Uterus (tissue), 4 donors: ENCODE measurements around the gene RMC1. TPM values are rescaled to one million over a fixed set of nuclear protein-coding genes. Genes with fewer than 3 reads are reported as not detected.

Source experiments
- DNase-seq, 2 donors: peaks; one replicate each; pipeline ENCODE4 v3.0.0-alpha.2; 2019 to 2020
- H3K27ac ChIP-seq, 2 donors: fragments of 200-600 bp; sonication (generic); 1 replicate in 1 of 2; 2 replicates in 1 of 2; pipeline ENCODE4 v1.5.1; 2016 to 2018
- H3K27me3 ChIP-seq, 2 donors: fragments of 200-600 bp; sonication (generic); one replicate each; pipeline ENCODE4 v1.5.1; 2018 to 2019; ENCODE audit warnings: control low read depth in 1 of 2
- H3K36me3 ChIP-seq, 2 donors: fragments of 200-600 bp; sonication (generic); one replicate each; pipeline ENCODE4 v1.5.1; 2019; ENCODE audit warnings: control low read depth in 1 of 2
- H3K4me1 ChIP-seq, 2 donors: fragments of 200-600 bp; sonication (generic); one replicate each; pipeline ENCODE4 v1.5.1; 2018 to 2019; ENCODE audit warnings: control low read depth in 1 of 2
- H3K4me3 ChIP-seq, 2 donors: fragments of 200-600 bp; sonication (generic); 1 replicate in 1 of 2; 2 replicates in 1 of 2; pipeline ENCODE4 v1.5.1; 2018 to 2019; ENCODE audit warnings: mild to moderate bottlenecking in 1 of 2
- H3K9me3 ChIP-seq, 2 donors: fragments of 200-600 bp; sonication (generic); one replicate each; pipeline ENCODE4 v1.5.1; 2019; ENCODE audit warnings: control low read depth in 1 of 2
- POLR2A ChIP-seq, 2 donors: fragments of 450-650 bp; IDR thresholded peaks; one replicate each; pipeline ENCODE4 v1.6.1; 2016; ENCODE audit warnings: antibody characterized with exemption in 2 of 2, mild to moderate bottlenecking in 1 of 2, moderate library complexity in 1 of 2
- intact Hi-C: fragments of 100-400 bp; cut with DNase I; formaldehyde crosslinking; loops from one replicate; pipeline ENCODE4 v1.15.1; 2023; ENCODE audit warnings: low total_unique reads
- small RNA-seq: library from RNA; depleted of rRNA; stranded (forward); fragments of <200 nt; gene quantifications from one replicate; pipeline ENCODE3, GENCODE V24; 2016
- total RNA-seq, 4 donors: library from RNA; depleted of rRNA in 3 of 4; stranded (reverse); fragments of >200 nt in 3 of 4; gene quantifications; one replicate each; pipeline versions ENCODE4 v1.1.0 to v1.2.4, GENCODE V29; 2014 to 2023
- TF ChIP-seq, protein P1 (sequence below), 4 experiments: fragments of 200-600 bp in 2 of 4; fragments of 450-650 bp in 2 of 4; sonication (generic) in 2 of 4; IDR thresholded peaks; one replicate each; pipeline ENCODE4 v1.5.1; 2016 to 2019; ENCODE audit warnings: antibody characterized with exemption in 4 of 4, mild to moderate bottlenecking in 2 of 4, moderate library complexity in 1 of 4
- donor health status: DM: yes; HTN: yes; CAD: no.

Gene RMC1
- total RNA-seq, 4 donors from 2014 or later = 12.9 to 56.4 (median 27.8) TPM

DNA sequence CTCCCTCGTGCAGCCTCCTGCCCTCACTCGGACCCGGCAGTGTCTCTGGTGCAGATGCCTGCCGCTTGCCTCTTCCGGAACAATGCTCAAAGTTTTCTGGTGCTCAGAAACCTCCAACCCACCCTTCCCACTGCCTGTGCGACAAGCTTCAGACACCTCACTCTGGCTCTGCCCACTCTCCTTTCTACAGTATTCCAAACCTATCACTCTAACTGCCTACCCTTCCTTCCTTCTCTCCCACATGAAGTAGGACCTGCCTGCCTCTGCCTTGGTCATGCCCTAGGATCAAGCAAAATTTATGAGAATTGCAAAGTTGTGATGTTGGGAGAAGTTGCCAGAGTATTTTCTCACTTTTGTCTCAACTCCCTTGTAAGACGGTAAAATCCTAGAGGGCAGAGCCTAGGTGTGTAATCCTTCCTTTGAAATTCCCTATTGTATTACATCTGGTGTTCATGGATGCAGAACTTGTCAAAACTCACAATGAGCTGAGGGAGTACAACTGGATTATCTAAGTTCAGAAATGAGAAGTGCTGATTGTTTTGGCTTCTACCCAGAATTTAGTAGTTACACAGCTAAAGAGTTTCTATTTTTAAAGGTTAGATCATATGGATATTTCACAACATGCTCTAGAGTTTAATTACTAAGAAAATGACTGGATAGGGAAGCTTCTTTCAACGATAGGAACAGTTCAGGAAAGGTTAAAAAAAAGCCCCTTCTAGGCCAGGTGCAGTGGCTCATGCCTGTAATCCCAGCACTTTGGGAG, 75.8 kb downstream of the RMC1 start:
- H3K4me1 ChIP-seq = no peaks in the 10 kb centered on the region
- DNase-seq = no peak
- H3K9me3 ChIP-seq = no peaks in the 10 kb centered on the region
- H3K36me3 ChIP-seq = no peaks in the 10 kb centered on the region
- no peak overlapping the region for H3K27ac ChIP-seq
- no peak overlapping the region for H3K4me3 ChIP-seq
- intact Hi-C loops = no loop called here
- H3K27me3 ChIP-seq = no peaks in the 10 kb centered on the region
- TF ChIP-seq, protein P1, sequence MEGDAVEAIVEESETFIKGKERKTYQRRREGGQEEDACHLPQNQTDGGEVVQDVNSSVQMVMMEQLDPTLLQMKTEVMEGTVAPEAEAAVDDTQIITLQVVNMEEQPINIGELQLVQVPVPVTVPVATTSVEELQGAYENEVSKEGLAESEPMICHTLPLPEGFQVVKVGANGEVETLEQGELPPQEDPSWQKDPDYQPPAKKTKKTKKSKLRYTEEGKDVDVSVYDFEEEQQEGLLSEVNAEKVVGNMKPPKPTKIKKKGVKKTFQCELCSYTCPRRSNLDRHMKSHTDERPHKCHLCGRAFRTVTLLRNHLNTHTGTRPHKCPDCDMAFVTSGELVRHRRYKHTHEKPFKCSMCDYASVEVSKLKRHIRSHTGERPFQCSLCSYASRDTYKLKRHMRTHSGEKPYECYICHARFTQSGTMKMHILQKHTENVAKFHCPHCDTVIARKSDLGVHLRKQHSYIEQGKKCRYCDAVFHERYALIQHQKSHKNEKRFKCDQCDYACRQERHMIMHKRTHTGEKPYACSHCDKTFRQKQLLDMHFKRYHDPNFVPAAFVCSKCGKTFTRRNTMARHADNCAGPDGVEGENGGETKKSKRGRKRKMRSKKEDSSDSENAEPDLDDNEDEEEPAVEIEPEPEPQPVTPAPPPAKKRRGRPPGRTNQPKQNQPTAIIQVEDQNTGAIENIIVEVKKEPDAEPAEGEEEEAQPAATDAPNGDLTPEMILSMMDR (IDR thresholded peaks at IDR 0.05) = no peak
- no peak for TF ChIP-seq POLR2A (IDR thresholded peaks at IDR 0.05)

- Histone ChIP-seq H3K36me3 (no peaks in the 10 kb centered on the region), H3K27ac (no peak overlapping the region), H3K4me3 (no peak overlapping the region), H3K27me3 (no peaks in the 10 kb centered on the region), H3K4me1 (peaks cover 0 to 6% of the 10 kb centered on the region in 2 donors), H3K9me3 (no peaks in the 10 kb centered on the region)
- intact Hi-C loops = loop anchor here (5.0 kb wide), 1 partner anchor 64 kb away; no protein-coding TSS in a partner anchor
- TF ChIP-seq, protein P1 (IDR thresholded peaks at IDR 0.05) = no peak
- no peak for TF ChIP-seq POLR2A (IDR thresholded peaks at IDR 0.05)
- no peak for DNase-seq
Measured at GRCh38 chr18:23580677-23581367, 77.5 kb downstream of the RMC1 start.

Small RNA genes lying within 50 kb of the gene (small RNA-seq; reads per million reads assigned to genes)
- gene AC026634.1 (not detected), gene RF00019 (not detected)

Other genes starting within 250 kb of the RMC1 start
- 10 to 100 TPM; 14.4 to 53.3 (median 39.8) TPM for gene RIOK3, start 50.2 kb upstream of the RMC1 start, total RNA-seq
- 10 to 100 TPM in 3 of 4 donors, 1 to 10 TPM in 1; 10.0 to 58.9 (median 41.1) TPM for gene NPC1, start 83.0 kb downstream of the RMC1 start, total RNA-seq
- gene ANKRD29, start 159.4 kb downstream of the RMC1 start, total RNA-seq = 10 to 100 TPM; 10.8 to 33.4 (median 15.9) TPM
- 10 to 100 TPM; 46.5 to 75.4 (median 57.4) TPM for gene LAMA3, start 185.9 kb downstream of the RMC1 start, total RNA-seq